Measurements from ENCODE around the gene CYP4F22. TPM values are rescaled to one million over a fixed set of nuclear protein-coding genes. Genes with fewer than 3 reads are reported as not detected.
"Not testable (repeated sequence)": the region's sequence is repeated elsewhere in the genome, so short reads cannot be mapped to it uniquely, and the experiment has no call there.

CYP4F22 gene
- under 1 TPM; 0.58 to 0.73 TPM for total RNA-seq

- Mint-ChIP-seq H3K27me3 (peaks cover 7% of the 10 kb centered on the region), H3K9me3 (no peaks in the 10 kb centered on the region), H3K36me3 (ENCODE audit: low read depth) (no peaks in the 10 kb centered on the region), H3K4me3 (peak within 1 kb of the TSS; percentile 81), H3K4me1 (peaks cover 11% of the 10 kb centered on the region), H3K27ac (no peak within 1 kb of the TSS)
- peak; percentile 48 for ATAC-seq (replicated peaks)
These were observed at the start of gene CYP4F22 for GRCh38 chr19:15508035-15508710. CYP4F22 (plus strand) TSS chr19:15508525; CDS start chr19:15525337, 16,812 bp downstream.

DNA sequence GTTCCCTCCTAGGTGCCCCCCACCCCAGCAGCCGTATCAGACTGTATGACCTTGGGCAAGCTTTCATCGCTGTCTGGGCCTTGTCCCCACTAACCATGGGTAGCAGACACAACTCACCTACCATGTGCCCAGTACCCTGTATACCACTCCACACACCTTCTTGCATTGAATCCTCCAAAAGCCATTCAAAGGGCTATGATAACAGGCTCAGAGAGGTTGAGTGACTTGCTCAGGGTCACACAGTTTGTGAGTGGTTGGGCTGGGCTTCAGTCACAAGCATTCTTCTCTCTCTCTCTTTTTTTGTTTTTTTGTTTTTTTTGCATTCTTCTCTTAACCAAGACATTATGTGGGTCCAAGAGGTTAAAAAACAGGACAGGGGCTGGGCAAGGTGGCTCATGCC, 46.6 kb upstream of the CYP4F22 start:
- Mint-ChIP-seq H3K4me1 (peaks cover 14% of the 10 kb centered on the region), H3K27ac (peak overlapping the region; percentile 87), H3K9me3 (no peaks in the 10 kb centered on the region), H3K4me3 (peak overlapping the region; percentile 95), H3K36me3 (ENCODE audit: low read depth) (peaks cover 72% of the 10 kb centered on the region), H3K27me3 (no peaks in the 10 kb centered on the region)
- no peak for ATAC-seq (replicated peaks)

GRCh38 chr19:15463861-15464371, 44.4 kb upstream of the CYP4F22 start:
- peak overlapping the region; percentile 96 for H3K27ac Mint-ChIP-seq
- peak overlapping the region; percentile 95 for H3K4me3 Mint-ChIP-seq
- H3K9me3 Mint-ChIP-seq, result no peaks in the 10 kb centered on the region
- peaks cover 2% of the 10 kb centered on the region for H3K27me3 Mint-ChIP-seq
- H3K4me1 Mint-ChIP-seq, result peaks cover 31% of the 10 kb centered on the region
- peaks cover 63% of the 10 kb centered on the region for H3K36me3 Mint-ChIP-seq (ENCODE audit: low read depth)
- ATAC-seq (replicated peaks), result peak; percentile 65

DNA sequence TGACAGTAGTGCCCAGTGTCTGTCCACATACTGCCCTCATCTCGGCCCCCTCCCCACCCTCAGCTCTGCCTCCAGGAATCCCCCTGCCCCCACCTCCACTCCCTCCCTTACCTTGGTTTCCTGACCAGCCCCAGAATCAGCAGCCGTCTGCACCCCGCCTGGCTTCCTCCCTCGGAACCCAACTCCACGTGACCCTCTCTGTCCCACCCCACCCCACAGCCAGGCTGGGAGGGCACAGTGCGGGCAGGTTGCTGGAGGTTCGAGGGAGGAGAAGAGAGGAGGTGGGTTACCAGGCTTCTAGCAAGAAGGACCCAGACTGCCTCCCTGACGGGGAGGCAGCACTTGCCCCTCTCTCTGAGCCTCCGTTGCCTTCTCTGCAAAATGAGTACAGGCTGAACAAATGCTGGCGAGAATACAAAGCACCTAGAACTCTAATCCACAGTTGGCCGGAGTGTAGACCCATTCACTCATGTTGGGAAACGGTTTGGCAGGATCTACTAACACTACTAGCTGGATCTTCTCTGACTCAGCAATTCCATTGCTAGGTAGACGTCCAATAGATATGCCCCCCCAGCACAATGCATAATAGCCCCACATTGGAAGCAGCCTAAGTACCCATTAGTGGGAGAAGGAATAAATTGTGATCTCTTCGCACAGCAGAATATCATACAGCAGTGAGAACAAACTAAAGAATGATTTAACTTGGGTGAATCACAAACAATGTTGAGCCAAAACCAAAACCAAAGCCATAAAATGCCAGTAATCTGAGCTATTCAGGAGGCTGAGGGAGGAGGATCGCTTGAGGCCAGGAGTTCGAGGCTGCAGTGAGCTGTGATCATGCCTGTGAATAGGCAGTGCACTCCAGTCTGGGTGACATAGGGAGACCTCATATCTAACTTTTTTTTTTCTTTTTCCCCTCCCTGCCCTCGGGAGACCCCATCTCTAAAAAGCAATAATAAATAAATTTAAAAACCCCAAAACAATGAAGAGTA, 43.6 kb upstream of the CYP4F22 start, which contains the start of gene RASAL3:
Gene RASAL3 (minus strand): TSS at position 151 of the 992 bp plus-strand sequence. CDS start 186 bp downstream, outside the sequence.
- ATAC-seq (replicated peaks), result peak; percentile 60
- H3K4me1 Mint-ChIP-seq, result peaks cover 34% of the 10 kb centered on the region
- H3K27ac Mint-ChIP-seq, result peak within 1 kb of the TSS; percentile 96
- peaks cover 4% of the 10 kb centered on the region for H3K27me3 Mint-ChIP-seq
- peaks cover 57% of the 10 kb centered on the region for H3K36me3 Mint-ChIP-seq (ENCODE audit: low read depth)
- H3K4me3 Mint-ChIP-seq, result peak within 1 kb of the TSS; percentile 95
- H3K9me3 Mint-ChIP-seq, result no peaks in the 10 kb centered on the region

DNA sequence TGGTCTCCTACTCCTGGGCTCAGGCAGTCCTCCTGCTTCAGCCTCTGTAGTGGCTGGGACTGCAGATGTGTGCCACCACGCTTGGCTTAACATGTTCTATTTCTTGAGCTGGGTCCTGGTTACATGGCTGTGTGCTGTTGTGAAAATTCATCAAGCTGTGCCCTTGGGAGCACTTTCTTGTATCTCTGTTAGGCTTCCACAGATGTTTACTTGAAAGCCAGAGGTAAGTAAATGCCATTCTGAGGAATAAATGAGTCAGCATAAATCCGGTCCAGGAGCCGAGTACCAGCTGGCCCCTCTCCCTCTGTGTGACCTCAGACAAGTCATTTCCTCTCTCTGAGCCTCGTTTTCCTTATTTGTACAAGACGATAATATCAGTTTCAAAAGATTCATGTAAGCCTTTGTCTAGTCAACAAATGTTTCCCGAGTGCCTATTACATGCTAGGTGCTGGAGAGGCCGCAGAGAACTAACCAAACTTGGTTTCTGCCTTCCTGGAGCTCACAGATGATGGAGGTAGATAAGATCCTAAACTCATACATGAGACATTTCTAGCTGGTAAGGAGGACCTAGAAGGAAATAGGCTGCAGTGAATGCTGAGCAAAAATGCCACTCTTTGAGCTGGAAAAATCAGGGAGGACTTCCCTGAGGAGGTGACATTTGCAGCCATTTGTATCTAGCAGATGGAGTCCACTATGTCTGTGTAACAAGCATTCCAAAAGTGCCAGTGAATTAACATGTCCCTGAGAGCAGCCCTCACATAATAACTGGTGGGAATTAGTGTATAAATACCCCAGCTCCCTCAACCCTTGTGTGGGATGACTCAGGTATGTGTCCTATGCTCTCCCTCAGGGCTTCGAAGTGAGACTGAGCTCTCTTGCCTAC, 41.2 kb upstream of the CYP4F22 start:
- H3K27ac Mint-ChIP-seq, result peak overlapping the region; percentile 94
- peak overlapping the region; percentile 74 for H3K4me3 Mint-ChIP-seq
- ATAC-seq (replicated peaks), result peak; percentile 81
- peaks cover 4% of the 10 kb centered on the region for H3K27me3 Mint-ChIP-seq
- peaks cover 33% of the 10 kb centered on the region for H3K36me3 Mint-ChIP-seq (ENCODE audit: low read depth)
- peaks cover 31% of the 10 kb centered on the region for H3K4me1 Mint-ChIP-seq
- H3K9me3 Mint-ChIP-seq, result no peaks in the 10 kb centered on the region

DNA sequence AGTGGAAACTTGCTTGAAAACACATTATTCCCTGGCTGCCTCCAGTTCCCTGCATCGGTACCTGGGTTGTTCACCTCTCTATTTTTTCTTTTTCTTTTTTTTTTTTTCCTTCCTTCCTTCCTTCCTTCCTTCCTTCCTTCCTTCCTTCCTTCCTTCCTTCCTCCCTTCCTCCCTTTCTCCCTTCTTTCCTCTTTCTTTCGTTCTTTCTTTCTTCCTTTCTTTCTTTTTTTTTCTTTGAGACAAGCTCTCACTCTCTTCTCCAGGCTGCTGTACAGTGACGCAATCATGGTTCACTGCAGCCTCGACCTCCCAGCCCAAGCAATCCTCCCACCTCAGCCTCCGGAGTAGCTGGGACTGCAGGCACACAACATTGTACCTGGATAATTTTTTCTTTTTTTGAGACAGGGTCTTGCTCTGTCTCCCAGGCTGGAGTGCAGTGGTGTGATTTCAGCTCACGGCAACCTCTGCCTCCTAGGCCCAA, 40.6 kb upstream of the CYP4F22 start:
- H3K27ac Mint-ChIP-seq, result peak overlapping the region; percentile 94
- H3K4me3 Mint-ChIP-seq, result peak overlapping the region; percentile 74
- ATAC-seq (replicated peaks), result no peak
- H3K36me3 Mint-ChIP-seq (ENCODE audit: low read depth), result peaks cover 26% of the 10 kb centered on the region
- peaks cover 33% of the 10 kb centered on the region for H3K4me1 Mint-ChIP-seq
- H3K27me3 Mint-ChIP-seq, result peaks cover 4% of the 10 kb centered on the region
- no peaks in the 10 kb centered on the region for H3K9me3 Mint-ChIP-seq

DNA sequence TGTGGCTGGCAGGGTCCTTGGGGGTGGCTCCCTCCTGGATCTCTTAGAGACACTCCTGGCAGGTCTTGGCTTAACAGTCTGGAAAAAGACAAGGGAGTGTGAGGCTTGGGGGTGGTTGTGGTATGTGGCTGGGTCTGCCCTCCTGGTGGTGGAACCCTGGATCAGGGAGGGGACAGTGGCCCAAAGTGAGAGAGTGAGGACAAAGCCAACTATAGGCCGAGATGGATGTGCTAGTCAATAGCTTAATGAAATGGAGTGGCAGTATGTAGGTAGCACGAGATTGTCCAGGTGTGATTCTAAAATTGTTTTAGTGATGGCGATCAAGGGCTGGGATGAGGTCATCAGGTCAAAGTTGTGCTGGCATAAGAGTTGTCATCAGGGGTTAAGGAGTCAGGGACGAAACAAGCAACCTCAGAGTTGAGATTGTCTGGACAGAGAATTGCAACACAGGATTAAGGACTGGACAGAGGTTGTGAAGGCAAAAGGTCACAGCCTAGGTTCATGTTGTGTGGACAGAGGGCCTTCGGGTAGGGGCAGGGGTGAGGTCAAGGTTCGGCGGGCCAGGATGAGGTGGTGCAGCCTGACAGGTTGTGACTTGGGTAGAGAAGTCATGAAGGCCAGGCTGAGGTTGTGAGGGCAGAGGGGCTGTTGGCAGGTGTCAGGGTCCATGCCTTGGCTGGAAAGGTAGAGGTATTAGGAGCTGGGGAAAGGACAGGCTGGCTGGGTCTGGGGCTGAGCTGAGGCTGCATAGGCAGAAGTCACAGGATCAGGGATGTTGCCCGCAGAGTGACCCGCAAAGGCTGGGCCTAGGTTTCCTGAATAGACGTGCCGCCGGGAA, 39.4 kb upstream of the CYP4F22 start:
- Mint-ChIP-seq H3K9me3 (no peaks in the 10 kb centered on the region), H3K36me3 (ENCODE audit: low read depth) (peaks cover 15% of the 10 kb centered on the region), H3K4me3 (peak overlapping the region; percentile 74), H3K4me1 (peaks cover 41% of the 10 kb centered on the region), H3K27ac (peak overlapping the region; percentile 94), H3K27me3 (peaks cover 4% of the 10 kb centered on the region)
- ATAC-seq (replicated peaks), result no peak

GRCh38 chr19:15469513-15470297, 38.6 kb upstream of the CYP4F22 start:
- no peaks in the 10 kb centered on the region for H3K9me3 Mint-ChIP-seq
- H3K4me1 Mint-ChIP-seq, result peaks cover 40% of the 10 kb centered on the region
- peak overlapping the region; percentile 94 for H3K27ac Mint-ChIP-seq
- peaks cover 4% of the 10 kb centered on the region for H3K27me3 Mint-ChIP-seq
- peaks cover 11% of the 10 kb centered on the region for H3K36me3 Mint-ChIP-seq (ENCODE audit: low read depth)
- H3K4me3 Mint-ChIP-seq, result peak overlapping the region; percentile 74
- ATAC-seq (replicated peaks), result no peak

DNA sequence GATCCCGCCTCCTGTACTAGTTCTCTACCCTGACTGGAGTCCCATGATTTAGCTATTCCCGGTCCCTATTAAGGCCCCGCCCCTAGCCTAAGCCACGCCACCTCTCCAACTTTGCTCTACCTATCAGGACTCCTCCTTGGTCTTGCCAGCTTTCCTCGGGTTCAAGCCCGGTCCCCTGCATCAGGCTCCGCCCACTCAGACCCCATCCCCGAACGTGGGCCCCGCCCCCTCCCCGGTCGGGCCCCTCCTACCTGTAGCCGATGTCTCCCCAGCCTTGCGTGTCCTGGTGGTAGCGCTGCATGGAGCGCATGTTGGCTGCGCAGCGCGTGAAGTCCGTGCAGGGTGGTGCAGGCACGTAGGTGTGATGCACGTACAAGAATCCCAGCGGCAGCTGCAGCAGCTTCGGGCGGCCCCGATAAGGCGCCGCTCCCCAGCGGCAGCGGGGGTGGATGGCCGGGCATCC, 36.7 kb upstream of the CYP4F22 start:
- Mint-ChIP-seq H3K36me3 (ENCODE audit: low read depth) (peaks cover 6% of the 10 kb centered on the region), H3K27ac (no peak overlapping the region)

GRCh38 chr19:15473821-15474220, 34.5 kb upstream of the CYP4F22 start:
- H3K36me3 Mint-ChIP-seq (ENCODE audit: low read depth); H3K27me3 Mint-ChIP-seq; H3K9me3 Mint-ChIP-seq; H3K27ac Mint-ChIP-seq; ATAC-seq (replicated peaks): not testable (repeated sequence)
- H3K4me3 Mint-ChIP-seq, result peak overlapping the region; percentile 3
- H3K4me1 Mint-ChIP-seq, result peaks cover 16% of the 10 kb centered on the region

More for the DNA sequence above, 36.7 kb upstream of the CYP4F22 start:
- peaks cover 32% of the 10 kb centered on the region for H3K4me1 Mint-ChIP-seq
- ATAC-seq (replicated peaks), result no peak
- H3K9me3 Mint-ChIP-seq, result no peaks in the 10 kb centered on the region
- peaks cover 4% of the 10 kb centered on the region for H3K27me3 Mint-ChIP-seq
- no peak overlapping the region for H3K4me3 Mint-ChIP-seq

- no peaks in the 10 kb centered on the region for H3K9me3 Mint-ChIP-seq
- no peak for ATAC-seq (replicated peaks)
- H3K27ac Mint-ChIP-seq, result no peak overlapping the region
These were observed 33.2 kb upstream of the CYP4F22 start for GRCh38 chr19:15475169-15475568.

GRCh38 chr19:15475611-15476010, 32.7 kb upstream of the CYP4F22 start:
- H3K4me1 Mint-ChIP-seq, result peaks cover 10% of the 10 kb centered on the region
- no peaks in the 10 kb centered on the region for H3K9me3 Mint-ChIP-seq
- no peak overlapping the region for H3K4me3 Mint-ChIP-seq
- no peak for ATAC-seq (replicated peaks)
- H3K27ac Mint-ChIP-seq, result no peak overlapping the region
- no peaks in the 10 kb centered on the region for H3K36me3 Mint-ChIP-seq (ENCODE audit: low read depth)
- H3K27me3 Mint-ChIP-seq, result no peaks in the 10 kb centered on the region

More at GRCh38 chr19:15475169-15475568, 33.2 kb upstream of the CYP4F22 start:
- Mint-ChIP-seq H3K36me3 (ENCODE audit: low read depth) (no peaks in the 10 kb centered on the region), H3K27me3 (no peaks in the 10 kb centered on the region), H3K4me1 (peaks cover 10% of the 10 kb centered on the region), H3K4me3 (no peak overlapping the region)

Measured in activated T-helper 17 cell treated with anti-CD3 and anti-CD28 coated beads, Interleukin-2, amount 50 U/mL, for 72 hours (primary cell).